GM12878 (cell line): Measurements from ENCODE around the gene SPRYD7. TPM values are rescaled to one million over a fixed set of nuclear protein-coding genes. Genes with fewer than 3 reads are reported as not detected.

Experiments
- ATAC-seq: fragments of 200-7000 bp; cut with Tn5 transposase; 3 replicates; pipeline ENCODE4 v1.9.1; 2020; ENCODE audit warnings: mild to moderate bottlenecking, moderate library complexity
- BruUV-seq: library from RNA; stranded (reverse); fragments of 400-500 nt; replicated peaks from 2 replicates; lab custom pipeline; 2021; lab: Mats Ljungman, UMichigan
- CTCF ChIA-PET: fragments of 300-600 bp; sonication (Branson Sonifier 250); formaldehyde crosslinking; extraction: SDS; loops from one replicate; lab custom pipeline; 2021; ENCODE audit warnings: inconsistent platforms; lab: Yijun Ruan, JAX
- POLR2A ChIA-PET: fragments of 350-600 bp; formaldehyde crosslinking; extraction: SDS; loops from one replicate; lab custom pipeline; 2021; ENCODE audit warnings: inconsistent platforms; lab: Charles Lee
- RAD21 ChIA-PET: fragments of 300-600 bp; sonication (Branson Sonifier 250); formaldehyde crosslinking; loops from one replicate; lab custom pipeline; 2023; ENCODE audit warnings: antibody characterized with exemption; ENCODE audit not compliant: unreplicated experiment; lab: Charles Lee
- SMC1A ChIA-PET: fragments of 300-600 bp; sonication (Branson Sonifier 250); formaldehyde crosslinking; loops from one replicate; lab custom pipeline; 2023; ENCODE audit not compliant: unreplicated experiment, uncharacterized antibody; lab: Charles Lee
- DNase-seq: peaks from one replicate; pipeline ENCODE4 v3.0.0-alpha.2; 2011; ENCODE audit warnings: low read depth, low spot score
- FAIRE-seq: peaks from 3 replicates; lab custom pipeline; 2011; peaks lifted over from hg19 to GRCh38; lab: Jason Lieb, UNC
- H2AFZ ChIP-seq: 2 replicates; pipeline ENCODE4 v1.6.0; 2011; ENCODE audit warnings: low read depth, low read length, control low read depth; ENCODE audit not compliant: control insufficient read depth
- H3K27ac ChIP-seq: 2 replicates; pipeline ENCODE4 v1.5.1; 2011; ENCODE audit warnings: control low read depth; ENCODE audit not compliant: control insufficient read depth, insufficient read depth
- H3K27me3 ChIP-seq, 2 experiments: replicated peaks in 1 of 2; 2 replicates each; pipeline versions ENCODE4 v1.6.0 to v1.6.1; 2011; ENCODE audit warnings: low read length in 1 of 2; ENCODE audit not compliant: control insufficient read depth in 2 of 2, insufficient read depth in 2 of 2
- H3K36me3 ChIP-seq, 2 experiments: 2 replicates each; pipeline ENCODE4 v1.5.1; 2011; ENCODE audit warnings: low read length in 1 of 2; ENCODE audit not compliant: control insufficient read depth in 2 of 2, insufficient read depth in 2 of 2
- H3K4me1 ChIP-seq: 2 replicates; pipeline ENCODE4 v1.6.1; 2011; ENCODE audit warnings: mild to moderate bottlenecking, low read length, moderate library complexity, mixed read lengths; ENCODE audit not compliant: control insufficient read depth, insufficient read depth
- H3K4me2 ChIP-seq: 2 replicates; pipeline ENCODE4 v1.6.0; 2011; ENCODE audit warnings: control low read depth; ENCODE audit not compliant: control insufficient read depth, insufficient read depth
- H3K4me3 ChIP-seq: fragments of 200-600 bp; sonication (generic); 2 replicates; pipeline ENCODE4 v1.5.1; 2016
- H3K79me2 ChIP-seq: 2 replicates; pipeline ENCODE4 v1.6.0; 2011; ENCODE audit warnings: low read length; ENCODE audit not compliant: control insufficient read depth, insufficient read depth
- H3K9ac ChIP-seq: 2 replicates; pipeline ENCODE4 v1.8.0; 2011; ENCODE audit warnings: low read length, control low read depth, mixed read lengths; ENCODE audit not compliant: control insufficient read depth, insufficient read depth
- H3K9me3 ChIP-seq: replicated peaks from 3 replicates; pipeline ENCODE4 v1.5.1; 2011; ENCODE audit warnings: mild to moderate bottlenecking, low read length; ENCODE audit not compliant: control insufficient read depth, insufficient read depth
- H4K20me1 ChIP-seq: 2 replicates; pipeline ENCODE4 v1.6.0; 2011; ENCODE audit not compliant: control insufficient read depth, insufficient read depth
- BMI1 ChIP-seq: fragments of 450-650 bp; IDR thresholded peaks from 2 replicates; pipeline ENCODE4 v1.6.1; 2016; ENCODE audit warnings: mild to moderate bottlenecking, moderate library complexity, borderline replicate concordance
- KLF5 ChIP-seq: fragments of 450-650 bp; IDR thresholded peaks from 2 replicates; pipeline ENCODE4 v1.6.1; 2014; ENCODE audit warnings: mild to moderate bottlenecking; ENCODE audit not compliant: partially characterized antibody
- MTA2 ChIP-seq: fragments of 450-650 bp; IDR thresholded peaks from 2 replicates; pipeline ENCODE4 v1.6.1; 2016; ENCODE audit warnings: low read depth, mild to moderate bottlenecking, moderate library complexity
- MYC ChIP-seq: IDR thresholded peaks from 2 replicates; pipeline ENCODE4 v1.6.1; 2011; ENCODE audit warnings: mild to moderate bottlenecking, low read length, moderate library complexity, inconsistent platforms; ENCODE audit not compliant: insufficient read depth, insufficient replicate concordance, insufficient read length, severe bottlenecking
- SIN3A ChIP-seq: IDR thresholded peaks from 2 replicates; pipeline ENCODE4 v1.6.1; 2012; ENCODE audit warnings: low read depth, low read length, improper control_type of control experiment
- SMAD5 ChIP-seq: IDR thresholded peaks from 2 replicates; pipeline ENCODE4 v1.6.1; 2016; ENCODE audit warnings: antibody characterized with exemption, low read depth
- WGBS: methylation state at CpG from one replicate; pipeline ENCODE4 v1.1.6; 2016; ENCODE audit warnings: low lambda C conversion rate; ENCODE audit not compliant: insufficient replicate concordance, insufficient coverage; ENCODE audit errors: missing lambda C conversion rate; 5-methylcytosine and 5-hydroxymethylcytosine counted together
- in situ Hi-C: fragments of 300-500 bp; cut with MboI; formaldehyde crosslinking; loops from 9 replicates; pipeline ENCODE4 v1.14.3; 2018; ENCODE audit warnings: mixed read lengths
- intact Hi-C: fragments of 100-400 bp; cut with micrococcal nuclease; formaldehyde crosslinking; loops from one replicate; pipeline ENCODE4 v1.14.2; 2022; ENCODE audit not compliant: unreplicated experiment
- polyA plus RNA-seq, 11 experiments: library from polyadenylated mRNA; depleted of rRNA in 4 of 11; unstranded in 6 of 11; stranded (reverse) in 5 of 11; fragments of >200 nt; fragmentation: Nextera tagmentation in 4 of 11; fragmentation: Illumina TruSeq in 1 of 11; extraction: Ambion mirVana in 4 of 11; extraction: Trizol in 1 of 11; gene quantifications; 1 replicate in 1 of 11; 2 replicates in 10 of 11; pipeline versions ENCODE4 v1.2.1 to v1.2.3, GENCODE V29; 2011 to 2016; ENCODE audit warnings: inconsistent platforms in 2 of 11, missing spikeins in 2 of 11, low read depth in 1 of 11
- total RNA-seq, 4 experiments: library from RNA; depleted of rRNA in 3 of 4; stranded (reverse); fragments of >200 nt in 3 of 4; fragmentation: Illumina TruSeq in 1 of 4; extraction: Trizol in 1 of 4; gene quantifications; 2 replicates each; pipeline versions ENCODE4 v1.2.1 to v1.2.3, GENCODE V29; 2013 to 2021

The SPRYD7 gene
- total and polyA plus RNA-seq, 10 of the 15 experiments (the other 5 are each of a cell fraction or from before 2014, with no cell fraction given) = 5.3 to 18.7 (median 9.6) TPM

DNA sequence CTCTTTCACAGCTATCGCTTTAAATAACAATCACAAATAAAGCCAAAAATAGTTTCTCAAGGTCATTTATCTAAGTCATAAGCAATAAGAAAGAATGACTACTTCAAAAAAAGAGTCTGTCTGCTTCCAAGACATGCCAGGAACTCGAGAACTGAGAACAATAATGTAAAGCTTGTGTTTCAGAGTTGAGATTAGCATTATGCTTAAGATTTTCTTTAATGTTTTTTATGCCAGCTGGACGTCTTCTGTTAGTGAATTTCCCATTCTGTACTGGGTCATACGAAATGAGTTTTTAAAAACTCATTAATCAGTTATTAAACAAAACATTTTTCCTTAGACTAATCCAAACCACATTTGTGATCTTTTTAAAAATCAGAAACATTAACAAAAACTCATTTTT is 3.2 kb upstream of the SPRYD7 start:
- no peaks in the 10 kb centered on the region for H3K36me3 ChIP-seq
- H3K27ac ChIP-seq = no peak overlapping the region
- RAD21 ChIA-PET = interaction anchor here (1.2 kb wide), 1 partner anchor 58 kb away, joined by 3 read pairs; the partner anchor contains the start of gene TRIM13
- SMC1A ChIA-PET = interaction anchor here (0.6 to 1.5 kb wide), 4 partner anchors 9 to 420 kb away, joined by 3 to 5 read pairs (median 3); partner anchors contain the start of gene TRIM13
- POLR2A ChIA-PET = interaction anchor here (0.6 kb wide), 1 partner anchor 79 kb away, joined by 3 read pairs; no protein-coding TSS in a partner anchor
- BruUV-seq = no TSS peak
- DNase-seq (no peak), FAIRE-seq (no peak), ATAC-seq (no peak)
- no peak overlapping the region for H3K4me3 ChIP-seq
- 0 out of 2 replicates have a peak, but pooled peaks cover 2% of the 10 kb centered on the region for H3K4me1 ChIP-seq
- no peak overlapping the region for H3K4me2 ChIP-seq
- no peaks in the 10 kb centered on the region for H3K9me3 ChIP-seq
- in situ Hi-C loops (no loop called here), intact Hi-C loops (loop anchor here (5.0 to 10.0 kb wide), 3 partner anchors 138 to 973 kb away; partner anchors contain the start of gene KPNA3)
- WGBS = 61% methylated on average over 4 of the region's 4 CpGs
- CTCF ChIA-PET = interaction anchor here (1.6 kb wide), 1 partner anchor 45 kb away, joined by 3 read pairs; no protein-coding TSS in a partner anchor
- H2AFZ ChIP-seq = no peak overlapping the region
- H3K27me3 ChIP-seq = no peaks in the 10 kb centered on the region
- H3K9ac ChIP-seq = no peak overlapping the region
- H3K79me2 ChIP-seq = no peaks in the 10 kb centered on the region; the same call in 1 of the 2 replicates
- TF ChIP-seq SMAD5 (no peak), MYC (no peak), SIN3A (no peak), KLF5 (no peak), MTA2 (no peak), BMI1 (no peak)
- no peaks in the 10 kb centered on the region for H4K20me1 ChIP-seq
